Measurements from ENCODE around the gene SNORC.

Gene SNORC

DNA sequence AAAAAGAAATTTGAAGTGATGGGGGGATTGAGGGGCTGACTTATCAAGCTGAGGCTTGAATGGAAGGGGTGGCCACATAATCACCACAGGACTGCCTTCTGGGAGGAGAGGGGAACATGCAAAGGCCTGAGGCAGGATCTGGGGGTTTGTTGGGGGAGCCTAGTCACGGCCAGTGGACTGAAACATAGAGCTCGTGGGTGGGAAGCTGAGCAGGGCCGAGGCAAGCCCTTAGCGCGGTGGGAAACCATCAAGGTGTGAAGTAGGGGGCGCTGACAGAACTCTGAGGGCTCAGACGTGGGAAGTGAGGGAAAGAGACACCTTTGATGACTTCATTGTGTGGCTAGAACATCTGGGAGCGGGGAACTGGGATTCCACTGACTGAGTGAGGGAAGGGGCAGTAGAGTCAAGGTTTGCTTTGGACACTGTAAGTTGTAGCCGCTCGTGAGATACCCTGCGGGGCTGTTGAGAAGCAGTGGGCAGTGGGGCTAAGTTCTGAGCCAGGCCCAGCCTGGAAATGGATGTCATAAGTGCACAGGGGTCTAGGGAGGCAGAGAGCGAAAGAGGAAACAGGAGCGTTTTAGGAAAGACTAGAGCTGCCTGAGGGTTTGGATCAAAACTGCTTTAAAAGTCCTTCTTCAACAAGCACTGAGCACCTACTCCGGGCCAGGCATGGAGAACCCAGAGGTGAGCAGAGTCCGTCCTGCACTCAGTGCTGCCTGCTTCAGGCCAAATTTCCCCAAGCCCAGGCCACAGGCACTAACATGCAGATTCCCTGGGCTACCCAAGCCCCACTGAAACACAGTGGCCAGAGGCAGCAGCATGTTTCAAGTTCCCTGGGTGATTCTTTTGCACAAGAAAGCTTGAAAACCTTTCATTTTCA, 686 bp upstream of the SNORC start:
- no peak for DNase-seq

DNA sequence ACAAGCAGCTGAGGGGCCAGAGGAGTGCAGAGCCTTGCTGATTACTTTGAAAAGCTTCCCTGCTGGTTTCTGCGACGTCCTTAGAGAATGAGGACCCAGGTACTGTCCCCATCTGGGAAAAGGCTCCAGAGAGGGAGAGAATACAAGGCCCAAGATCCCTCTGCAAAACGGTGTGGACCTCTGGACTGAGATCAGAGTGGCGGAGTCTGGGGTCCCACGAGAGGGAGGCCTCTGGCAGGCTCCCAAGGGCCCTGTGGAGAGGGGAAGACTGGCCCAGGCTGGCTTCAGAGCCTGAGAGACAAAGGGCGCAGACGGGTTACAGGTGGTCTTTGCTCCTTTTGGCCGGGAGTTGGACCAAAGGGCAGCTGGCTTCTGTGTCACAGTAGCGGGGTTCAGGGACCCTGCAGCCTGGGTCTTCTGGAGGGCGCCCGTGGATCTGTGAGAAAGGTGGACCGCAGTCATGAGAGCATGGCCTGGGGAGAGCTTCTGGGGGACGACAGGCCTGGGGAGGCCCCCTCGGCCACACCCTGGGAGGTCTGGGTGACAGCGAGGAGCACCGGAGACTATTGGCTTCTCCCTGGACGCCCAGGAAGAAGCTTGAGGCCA, 805 bp downstream of the SNORC start:
- DNase-seq = no peak

DNA sequence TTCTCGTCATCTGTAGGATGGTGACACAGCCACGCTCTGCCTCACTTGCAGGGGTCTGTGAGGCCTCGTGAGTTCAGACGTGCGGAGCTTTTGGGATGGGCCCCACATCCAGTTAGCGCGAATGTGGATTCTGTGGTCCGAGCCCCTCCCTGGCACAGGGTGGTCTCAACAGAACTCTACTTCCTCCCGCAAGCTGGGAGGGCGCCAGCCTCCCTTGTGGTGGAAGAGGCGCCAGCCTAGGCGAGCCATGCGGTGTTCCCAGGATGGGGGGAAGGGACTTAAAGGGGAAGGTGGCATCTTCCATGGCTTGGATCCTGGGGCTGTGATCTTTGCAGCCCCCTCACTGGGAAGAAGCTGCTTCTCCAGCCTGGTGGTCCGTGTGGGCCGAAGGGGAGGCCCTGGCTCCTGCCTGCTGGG, 1.4 kb downstream of the SNORC start:
- no peak for DNase-seq

DNA sequence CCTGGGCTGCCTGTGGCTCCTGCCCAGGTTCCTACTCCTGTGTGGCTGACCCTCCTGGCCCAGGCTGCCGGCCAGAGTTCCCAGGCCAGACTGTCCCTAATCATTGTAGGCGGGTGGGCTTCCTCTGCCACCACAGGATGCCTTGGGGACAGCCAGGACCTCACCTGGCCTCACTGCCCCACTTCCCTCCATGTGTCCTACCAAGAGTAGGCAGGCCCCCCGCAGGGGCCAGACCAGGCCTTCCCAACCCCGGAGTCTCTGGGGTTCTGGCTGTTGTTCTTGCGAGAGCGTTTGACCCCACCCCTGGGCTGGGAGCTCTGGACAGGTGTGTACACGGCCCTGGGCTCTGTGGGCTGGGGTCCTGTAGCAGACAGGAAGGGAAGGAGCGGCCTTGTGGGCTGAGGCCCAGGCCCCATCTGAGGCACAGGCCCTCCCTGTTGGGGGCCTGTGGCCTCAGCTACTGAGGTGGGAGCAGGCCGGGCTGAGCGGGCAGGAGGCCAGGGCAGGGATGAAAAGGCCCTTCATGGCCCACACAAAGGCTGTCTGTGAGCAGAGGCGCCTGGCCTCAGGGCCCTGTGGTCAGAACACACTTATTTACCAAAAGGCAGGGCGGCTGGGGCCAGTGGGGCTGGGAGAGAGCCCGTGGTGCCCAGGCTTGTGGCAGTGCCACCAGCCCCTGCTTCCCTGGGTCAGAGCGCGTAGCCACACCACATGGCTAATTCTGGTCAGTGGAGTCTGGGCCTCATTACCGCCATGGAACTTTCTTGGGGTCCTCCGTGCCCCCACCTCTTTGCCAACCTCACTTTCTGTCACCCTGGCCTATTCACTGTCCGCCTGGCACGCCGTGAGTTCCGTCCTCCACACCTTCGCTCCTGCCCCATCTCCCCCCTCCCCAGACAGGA, 2.0 kb downstream of the SNORC start:
- no peak for DNase-seq

DNA sequence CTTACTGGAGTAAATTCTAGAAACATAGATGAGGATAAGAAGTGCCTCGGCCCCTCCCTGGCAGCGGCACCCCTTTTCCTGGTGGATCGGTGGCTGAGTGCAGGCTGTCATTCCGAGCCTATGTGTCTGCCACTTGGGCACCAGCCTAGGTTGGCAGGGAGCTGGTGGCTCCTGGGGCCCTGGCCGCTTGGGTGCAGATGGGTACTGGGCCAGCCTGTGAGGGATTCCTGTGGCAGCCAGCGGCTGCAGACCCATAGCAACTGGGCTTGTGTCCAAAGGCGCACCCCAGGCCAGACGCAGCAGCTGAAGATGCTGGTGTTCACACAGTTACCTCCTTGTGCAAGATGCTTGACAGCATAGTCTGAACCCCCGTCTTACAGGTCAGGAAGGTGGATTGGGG, 2.8 kb downstream of the SNORC start:
- DNase-seq = no peak

DNA sequence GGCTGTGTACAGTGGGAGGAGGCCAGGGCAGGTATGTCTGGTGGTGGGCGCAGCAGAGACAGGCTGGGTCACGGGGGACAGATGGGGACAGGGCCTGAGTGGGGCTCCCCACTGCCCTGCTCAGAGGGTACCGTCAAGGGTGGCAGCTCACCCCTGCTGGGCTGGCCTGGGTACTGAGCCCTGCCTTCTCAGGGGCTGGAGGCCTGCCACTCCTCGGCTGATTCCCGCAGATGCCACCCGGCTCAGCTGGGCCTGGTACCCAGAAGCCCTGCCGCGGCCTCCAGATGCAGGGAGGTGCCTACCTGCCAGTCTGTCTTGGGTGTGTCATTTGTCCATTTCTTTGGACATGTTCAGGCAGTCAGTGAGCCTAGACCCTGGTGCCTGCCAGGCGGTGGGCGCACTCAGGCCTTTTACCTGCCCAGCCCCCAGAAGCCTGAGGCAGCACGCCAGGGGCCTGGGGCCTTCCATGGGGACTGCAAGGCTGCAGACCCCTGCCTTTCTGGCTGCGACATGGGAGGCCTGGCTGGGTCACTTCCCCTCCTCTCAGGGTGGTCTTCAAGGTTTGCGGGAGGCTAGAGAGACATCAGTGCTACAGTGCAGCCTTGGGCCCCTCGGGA, 3.3 kb downstream of the SNORC start:
- no peak for DNase-seq

DNA sequence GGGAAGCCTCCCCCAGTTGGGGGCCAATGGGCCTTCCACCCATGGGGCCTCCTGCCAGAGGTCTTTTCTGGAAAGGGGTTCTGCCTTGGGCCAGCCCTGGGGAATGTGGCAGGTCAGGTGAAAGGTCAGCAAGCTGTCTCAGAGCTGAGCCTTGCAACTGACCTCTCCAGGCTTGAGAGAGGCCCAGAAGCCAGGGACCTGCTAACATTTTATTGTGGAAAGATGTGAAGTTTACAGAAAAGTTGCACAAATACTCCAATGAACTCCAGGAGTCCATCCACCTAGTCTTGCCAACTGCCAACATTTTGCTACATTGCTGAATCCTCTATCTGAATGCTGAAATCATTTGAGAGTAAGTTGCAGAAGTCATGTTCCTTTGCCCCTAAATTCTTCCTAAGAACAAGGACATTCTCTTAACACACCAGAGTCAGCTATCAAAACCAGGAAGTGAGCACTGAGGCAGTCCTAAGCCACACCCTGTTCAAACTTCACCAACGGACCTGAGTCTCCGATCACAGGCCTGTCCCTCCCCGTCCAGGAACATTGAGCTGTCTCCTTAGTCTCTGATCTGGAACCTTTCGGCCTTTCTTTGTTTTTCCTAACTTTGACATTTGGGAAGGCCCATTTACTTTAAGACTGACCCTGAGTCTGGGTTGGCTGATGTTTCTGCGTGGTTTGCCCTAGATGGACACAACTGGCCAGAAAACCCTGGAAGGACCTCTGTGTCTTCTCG, 4.0 kb downstream of the SNORC start:
- DNase-seq = no peak

DNA sequence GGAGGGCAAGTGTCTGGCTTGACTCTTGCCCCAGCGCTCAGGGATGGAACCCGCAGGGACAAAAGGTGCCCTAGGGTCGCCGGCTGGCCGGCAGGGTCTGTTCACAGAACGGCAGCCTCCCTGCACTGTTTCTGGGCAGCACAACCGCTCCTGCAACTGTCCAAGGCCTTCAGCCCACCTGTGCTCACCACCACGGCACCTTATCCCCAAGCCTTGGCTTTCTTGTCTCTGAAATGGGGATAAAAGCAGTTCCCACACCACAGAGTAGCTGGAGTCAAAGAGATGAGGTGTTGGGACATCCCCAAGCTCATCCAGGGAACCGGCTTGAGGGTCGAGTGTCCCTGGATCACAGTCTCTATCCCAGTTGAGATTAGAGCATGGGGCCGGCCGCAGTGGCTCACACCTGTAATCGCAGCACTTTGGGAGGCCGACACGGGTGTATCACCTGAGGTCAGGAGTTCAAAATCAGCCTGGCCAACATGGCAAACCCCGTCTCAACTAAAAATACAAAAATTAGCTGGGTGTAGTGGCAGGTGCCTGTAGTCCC, 4.7 kb downstream of the SNORC start:
- DNase-seq = no peak

DNA sequence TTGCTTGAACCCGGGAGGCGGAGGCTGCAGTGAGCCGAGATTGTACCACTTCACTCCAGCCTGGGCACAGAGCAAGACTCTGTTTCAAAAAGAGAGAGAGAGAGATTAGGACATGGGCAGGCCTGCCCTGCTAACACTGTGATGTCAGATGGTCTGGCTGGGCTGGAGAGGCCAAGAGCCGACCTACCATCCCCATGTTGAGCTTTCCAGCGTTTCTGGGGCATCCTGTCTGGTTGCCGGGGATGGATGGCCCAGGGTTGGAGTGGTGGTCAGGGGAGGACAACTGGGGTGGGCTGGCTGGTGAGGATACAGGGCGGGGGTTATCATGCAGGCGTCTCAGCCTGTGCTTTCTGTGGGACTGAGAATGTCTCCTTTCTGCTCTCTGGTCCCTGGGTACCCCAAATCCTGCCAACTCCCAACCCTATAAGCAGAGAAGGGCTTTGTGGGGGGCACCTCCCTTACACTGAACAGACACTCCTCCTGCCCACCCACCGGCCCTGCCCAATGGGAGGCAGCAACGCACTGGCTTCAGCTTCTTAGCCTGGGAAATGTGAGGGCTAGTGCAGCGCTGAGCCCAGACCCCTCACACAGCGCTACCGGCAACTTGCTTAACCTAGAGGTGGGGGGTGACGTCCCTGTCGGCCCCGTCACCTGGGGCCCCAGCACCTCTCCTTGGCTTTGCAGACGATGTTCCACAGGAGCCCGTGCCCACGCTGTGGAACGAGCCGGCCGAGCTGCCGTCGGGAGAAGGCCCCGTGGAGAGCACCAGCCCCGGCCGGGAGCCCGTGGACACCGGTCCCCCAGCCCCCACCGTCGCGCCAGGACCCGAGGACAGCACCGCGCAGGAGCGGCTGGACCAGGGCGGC, 5.4 kb downstream of the SNORC start:
- no peak for DNase-seq

DNA sequence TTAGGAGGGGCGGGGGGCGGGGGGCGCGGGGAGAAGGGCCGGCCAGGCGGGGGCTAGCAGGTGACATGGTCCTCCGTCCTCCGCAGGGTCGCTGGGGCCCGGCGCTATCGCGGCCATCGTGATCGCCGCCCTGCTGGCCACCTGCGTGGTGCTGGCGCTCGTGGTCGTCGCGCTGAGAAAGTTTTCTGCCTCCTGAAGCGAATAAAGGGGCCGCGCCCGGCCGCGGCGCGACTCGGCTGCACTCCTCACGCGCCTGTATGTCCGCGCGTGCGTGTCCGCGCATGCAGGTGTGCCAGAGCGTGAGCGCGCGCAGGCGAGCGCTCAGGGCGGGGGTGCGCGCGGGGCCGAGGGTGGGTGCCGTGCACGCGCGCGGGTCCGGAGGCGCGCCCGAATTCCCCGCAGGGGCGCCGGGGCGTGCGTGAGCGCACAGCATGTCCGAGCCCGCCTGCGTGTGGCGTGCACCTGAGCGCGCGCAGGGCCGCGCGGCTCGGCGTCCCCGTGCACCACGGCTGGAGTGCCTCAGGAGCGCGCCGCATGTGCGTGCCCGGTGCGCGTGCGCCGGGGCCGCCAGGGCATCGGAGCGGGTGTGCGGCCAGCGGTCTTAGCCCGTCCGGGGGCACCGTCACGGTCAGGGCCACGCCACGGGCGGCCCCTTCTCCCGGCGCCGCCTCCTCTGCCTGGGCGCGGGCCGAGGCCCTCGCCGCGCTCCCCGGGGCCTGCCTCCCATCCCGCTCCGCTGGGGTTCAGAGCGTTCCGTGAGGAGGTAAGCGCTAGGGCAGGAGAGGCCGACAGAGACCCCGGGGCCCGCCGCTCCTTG, 6.3 kb downstream of the SNORC start:
- DNase-seq = no peak

DNA sequence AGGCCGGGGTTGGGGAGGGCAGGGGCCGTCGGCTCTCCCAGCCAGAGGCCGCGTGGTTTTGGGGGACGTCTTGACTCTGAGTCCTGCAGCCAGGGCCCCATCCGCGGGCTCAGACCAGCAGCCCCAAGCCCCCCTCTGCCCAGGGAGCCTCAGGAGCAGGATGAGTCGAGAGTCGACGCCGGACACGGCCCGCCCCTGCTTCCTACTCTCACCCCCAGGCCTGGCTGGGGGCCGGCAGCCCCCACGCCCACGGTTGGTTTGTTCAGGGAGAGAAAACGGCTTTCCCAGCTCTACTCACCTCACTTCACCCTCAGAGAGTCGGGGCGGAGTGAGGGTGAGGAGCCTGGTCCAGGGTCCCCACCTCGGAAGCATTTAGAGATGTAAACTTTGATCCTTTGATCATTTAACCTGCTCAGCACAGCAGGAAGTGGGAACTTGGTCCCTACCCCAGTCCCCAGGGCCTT, 6.9 kb downstream of the SNORC start:
- no peak for DNase-seq

DNA sequence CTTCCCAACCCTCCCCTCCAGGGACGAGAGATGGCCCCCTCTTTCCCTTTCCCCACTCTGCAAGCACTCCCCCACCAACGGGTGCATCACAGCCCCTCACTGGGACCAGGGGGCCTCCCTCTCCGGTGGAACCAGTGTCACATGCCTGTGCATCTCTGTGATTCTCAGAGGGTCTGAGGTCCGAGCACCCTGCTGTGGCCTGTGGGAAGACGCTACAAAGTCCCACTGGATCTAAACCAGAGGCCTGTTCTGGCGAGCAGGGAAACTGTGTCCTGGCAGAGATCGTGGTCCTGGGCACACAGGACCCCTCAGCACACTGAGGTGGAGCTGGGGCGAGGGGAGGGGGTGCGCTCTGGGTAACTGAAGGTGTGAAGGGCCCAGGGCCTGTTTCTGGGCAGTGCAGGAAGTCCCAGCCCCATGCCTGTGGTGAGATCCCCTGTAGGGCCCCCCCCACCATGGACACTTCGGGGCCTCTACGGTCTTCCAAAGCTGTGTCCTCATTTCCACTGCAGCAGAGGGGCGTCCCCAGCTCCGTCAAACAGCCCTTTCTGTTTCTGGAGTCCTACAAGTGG, 8.0 kb downstream of the SNORC start:
- no peak for DNase-seq

DNA sequence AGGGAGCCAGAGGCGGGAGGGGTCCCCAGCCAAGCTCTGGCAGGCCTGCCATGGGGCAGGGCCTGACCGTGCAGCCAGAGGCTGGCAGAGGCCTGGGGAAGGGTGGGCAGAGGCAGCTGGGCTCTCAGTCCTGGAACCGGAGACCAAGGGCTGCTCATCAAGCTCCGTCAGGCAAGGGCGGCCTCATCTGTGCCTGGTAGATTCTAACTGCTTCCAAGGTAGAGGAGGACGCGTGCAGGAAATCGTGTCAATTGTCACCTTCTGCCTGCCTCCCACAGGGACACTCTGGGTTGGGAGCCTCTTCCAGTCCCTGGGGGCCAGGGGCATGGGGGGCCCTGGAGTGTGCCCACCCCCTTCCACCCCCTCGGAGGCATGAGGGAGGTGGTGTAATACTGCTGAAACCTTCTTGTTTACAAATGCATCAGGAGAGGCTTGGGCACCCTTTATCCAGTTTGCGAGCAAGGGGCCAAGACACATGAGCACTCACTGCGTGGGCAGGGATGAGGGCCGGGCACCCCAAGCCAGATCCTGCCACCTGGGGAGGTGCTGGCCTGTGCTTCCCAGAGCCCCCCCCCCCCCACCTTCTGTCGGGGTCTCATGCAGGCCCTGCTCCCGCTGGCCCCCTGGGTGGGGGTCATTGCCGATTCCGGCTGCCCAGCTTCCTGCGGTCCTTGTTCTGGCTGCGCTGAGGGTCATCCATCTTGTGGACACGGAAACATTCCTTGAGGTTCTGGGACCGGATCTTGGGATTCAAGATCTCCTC, 9.0 kb downstream of the SNORC start:
- no peak for DNase-seq

DNA sequence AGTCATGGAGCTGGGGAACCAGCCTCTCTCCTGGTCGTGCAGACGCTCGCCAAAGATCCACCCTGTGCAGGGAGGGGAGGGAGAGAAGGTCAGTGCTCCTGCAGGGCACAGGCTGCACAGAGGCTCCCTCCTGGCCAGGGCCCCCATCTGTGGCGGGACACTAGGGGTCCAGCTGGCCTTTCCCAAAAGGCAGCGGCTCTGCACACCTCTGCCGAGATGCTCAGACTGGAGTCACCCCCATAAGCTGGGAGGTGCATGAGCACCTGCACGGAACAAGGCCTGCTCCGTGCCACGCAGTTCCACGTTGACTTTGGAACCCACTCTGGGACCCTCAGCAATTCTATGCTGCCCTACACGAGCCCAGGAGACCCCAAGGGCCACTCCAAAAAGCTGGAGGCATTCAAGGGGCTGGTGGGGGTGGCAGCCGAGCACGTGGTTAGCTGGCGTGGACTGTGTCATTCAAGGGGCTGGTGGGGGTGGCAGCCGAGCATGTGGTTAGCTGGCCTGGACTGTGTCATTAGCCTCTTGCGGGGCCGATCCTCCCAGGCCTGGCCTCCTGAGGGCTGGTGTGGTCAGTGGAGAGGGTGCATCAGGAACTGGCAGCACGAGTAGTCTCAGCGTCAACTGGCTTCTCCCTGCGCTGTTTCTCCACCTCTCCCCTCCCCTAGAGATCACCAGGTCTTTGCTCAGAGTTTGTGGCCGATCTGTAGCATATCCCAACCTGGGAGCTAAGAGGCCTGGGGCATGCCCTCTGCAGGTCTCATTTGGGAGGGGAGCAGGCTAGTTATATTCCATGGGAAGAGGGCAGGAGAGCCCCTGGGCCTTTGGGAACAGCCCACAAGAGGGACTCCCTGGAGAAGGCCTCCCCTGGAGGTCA, 9.8 kb downstream of the SNORC start:
- DNase-seq = no peak

DNA sequence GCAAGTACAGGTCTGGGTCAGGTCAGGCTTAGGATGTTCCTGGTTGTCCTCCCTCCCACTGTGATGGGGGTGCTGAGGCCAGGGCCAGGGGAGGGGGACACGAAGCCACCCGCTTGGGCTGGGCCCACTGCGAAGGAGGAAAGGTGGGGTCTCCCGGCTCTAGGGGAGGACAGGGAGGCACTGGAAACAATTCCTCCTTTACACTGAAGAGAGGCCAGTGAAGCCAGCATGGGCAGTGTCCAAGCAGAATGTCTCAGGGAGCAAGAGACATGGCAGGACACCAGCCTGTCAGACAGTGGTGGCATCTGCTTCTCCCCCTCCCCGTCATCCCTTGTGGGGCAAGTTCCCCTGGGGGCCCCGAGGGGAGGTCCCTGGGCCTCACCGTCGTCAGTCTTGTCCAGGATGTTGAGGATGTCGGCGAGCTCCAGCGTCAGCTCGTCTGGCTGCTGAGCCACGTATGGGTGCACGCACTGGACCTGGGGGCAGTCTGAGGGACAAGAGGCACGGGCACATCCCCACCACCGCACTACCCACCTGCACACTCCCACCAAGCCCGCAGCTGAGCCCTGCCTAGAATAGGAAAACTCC, 10.8 kb downstream of the SNORC start:
- DNase-seq = no peak

DNA sequence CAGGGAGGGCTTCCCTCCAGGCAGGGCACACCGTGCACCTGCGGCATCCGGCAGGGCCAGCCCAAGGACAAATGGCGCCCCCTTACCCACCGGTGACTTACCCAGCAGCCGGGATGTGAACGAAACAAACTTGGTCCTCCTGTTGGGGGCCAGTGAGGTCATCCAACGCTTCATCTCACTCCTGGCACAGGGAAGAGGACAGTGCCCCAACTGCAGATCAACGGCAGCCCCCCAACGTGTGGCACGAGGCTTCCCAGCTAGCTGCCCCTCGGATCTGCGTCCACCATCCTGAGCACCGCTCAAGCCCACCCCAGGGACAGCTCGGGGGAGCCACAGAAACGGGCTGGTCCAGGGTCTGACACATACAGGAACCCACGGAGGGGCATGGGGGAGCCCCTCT, 12.0 kb downstream of the SNORC start:
- DNase-seq = no peak

DNA sequence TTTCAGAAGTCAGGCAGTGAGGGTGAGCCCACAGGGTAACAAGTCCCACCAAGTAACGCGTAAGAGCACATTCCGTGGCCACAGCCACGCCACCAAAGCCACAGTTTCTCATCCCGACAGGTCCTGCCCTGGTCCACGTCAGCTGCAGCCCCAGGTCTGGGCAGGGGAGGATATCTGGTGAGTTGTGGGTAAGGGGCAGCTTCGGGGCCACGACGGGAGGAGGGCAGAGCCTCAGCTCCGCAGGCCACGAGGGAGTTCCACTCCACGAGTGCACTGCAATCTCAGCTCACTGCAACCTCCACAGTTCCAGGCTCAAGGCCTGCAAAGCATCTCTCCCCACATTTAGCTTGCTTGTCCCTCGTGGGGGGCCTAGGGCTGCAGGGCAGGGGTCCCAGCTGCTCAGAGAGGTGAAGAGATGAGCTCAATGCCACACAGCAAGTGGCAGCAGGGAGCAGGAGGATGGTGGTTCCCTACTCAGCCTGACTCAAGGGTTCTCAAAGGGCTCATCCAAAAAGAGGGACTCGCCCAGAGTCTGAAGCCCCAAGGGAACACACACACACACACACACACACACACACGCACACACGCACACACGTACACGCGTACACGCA, 12.5 kb downstream of the SNORC start:
- no peak for DNase-seq
